Measurements from ENCODE around the gene SCO2. TPM values are rescaled to one million over a fixed set of nuclear protein-coding genes. Genes with fewer than 3 reads are reported as not detected.

Gene SCO2
- total and polyA plus RNA-seq, 2 of the 13 experiments (the other 11 are each of a cell fraction or from before 2014, with no cell fraction given), result 0.32 to 3.7 TPM

GRCh38 chr22:50525104-50525857, at the start of gene SCO2 (continued):
- TF ChIP-seq MAF1 (CRISPR knock-in tag; IDR thresholded peaks at IDR 0.05; ENCODE audit: borderline replicate concordance), result no peak
- TF ChIP-seq NFIB (CRISPR knock-in tag; IDR thresholded peaks at IDR 0.05; ENCODE audit: borderline replicate concordance), result no peak
- TF ChIP-seq TAF1 (CRISPR knock-in tag; IDR thresholded peaks at IDR 0.05), result peak; percentile 78
- peak; percentile 93 for TF ChIP-seq TFDP2 (CRISPR knock-in tag; IDR thresholded peaks at IDR 0.05)
- peak; percentile 83 for TF ChIP-seq HMGXB4 (CRISPR knock-in tag; IDR thresholded peaks at IDR 0.05; ENCODE audit: borderline replicate concordance in 1 of 2, low read depth in 1 of 2)
- TF ChIP-seq ZNF18 (CRISPR knock-in tag; IDR thresholded peaks at IDR 0.05; ENCODE audit: insufficient replicate concordance), result peak; percentile 44
- TF ChIP-seq FOXA3 (CRISPR knock-in tag; IDR thresholded peaks at IDR 0.05), result peak; percentile 44; the same call in 1 of the 2 replicates
- peak; percentile 22; the same call in 1 of the 2 replicates for TF ChIP-seq HOXD1 (CRISPR knock-in tag; IDR thresholded peaks at IDR 0.05)
- peak; percentile 50 for TF ChIP-seq YEATS2 (CRISPR knock-in tag; IDR thresholded peaks at IDR 0.05; ENCODE audit: borderline replicate concordance)
- TF ChIP-seq ZNF703 (CRISPR knock-in tag; IDR thresholded peaks at IDR 0.05; ENCODE audit: borderline replicate concordance), result 0 out of 2 replicates have a peak, but pooled peaks have one; percentile 64
- TF ChIP-seq TAF15 (IDR thresholded peaks at IDR 0.05; ENCODE audit: low read depth, low read length, poor library complexity, severe bottlenecking), result no peak
- no peak for TF ChIP-seq ZC3H4 (CRISPR knock-in tag; IDR thresholded peaks at IDR 0.05; ENCODE audit: borderline replicate concordance)
- peak; percentile 69 for TF ChIP-seq ZSCAN5A (CRISPR knock-in tag; IDR thresholded peaks at IDR 0.05; ENCODE audit: borderline replicate concordance)
- no peak for TF ChIP-seq CREBL2 (CRISPR knock-in tag; IDR thresholded peaks at IDR 0.05; ENCODE audit: borderline replicate concordance)
- peak; percentile 17; the same call in 1 of the 2 replicates for TF ChIP-seq ZNF691 (CRISPR knock-in tag; IDR thresholded peaks at IDR 0.05; ENCODE audit: borderline replicate concordance, low read depth)
- TF ChIP-seq ATRX (CRISPR knock-in tag; IDR thresholded peaks at IDR 0.05; ENCODE audit: borderline replicate concordance), result no peak
- TF ChIP-seq CREB3 (CRISPR knock-in tag; IDR thresholded peaks at IDR 0.05), result no peak
- peak; percentile 19; the same call in 1 of the 2 replicates for TF ChIP-seq DNMT1 (CRISPR knock-in tag; IDR thresholded peaks at IDR 0.05)
- TF ChIP-seq NFRKB (IDR thresholded peaks at IDR 0.05), result no peak
- peak; percentile 80; the same call in 1 of the 2 replicates for TF ChIP-seq ETV5 (CRISPR knock-in tag; IDR thresholded peaks at IDR 0.05; ENCODE audit: borderline replicate concordance)

Measured in HepG2 (cell line).